ENCODE measurements around the gene ZSCAN2. TPM values are rescaled to one million over a fixed set of nuclear protein-coding genes. Genes with fewer than 3 reads are reported as not detected.
A peak's percentile ranks its signal among the peaks of the same experiment; 100 is the strongest.

ZSCAN2 gene
- total RNA-seq, 1 donor from 2014 or later = 7.0 TPM

GRCh38 chr15:84669726-84670125 lies 68.9 kb downstream of the ZSCAN2 start:
- Mint-ChIP-seq H3K27me3 (ENCODE audit: insufficient read depth) (no peaks in the 10 kb centered on the region), H3K4me3 (peak overlapping the region; percentile 8), H3K4me1 (ENCODE audit: low read depth) (peaks cover 44% of the 10 kb centered on the region), H3K9me3 (no peaks in the 10 kb centered on the region), H3K36me3 (ENCODE audit: low read depth) (peaks cover 43% of the 10 kb centered on the region), H3K27ac (peak overlapping the region; percentile 79)
- intact Hi-C loops (cut with micrococcal nuclease) = loop anchor here (1.0 to 5.0 kb wide), 6 partner anchors 11 to 92 kb away; partner anchors contain the start of genes NMB and SEC11A
- DNase-seq (ENCODE audit: low spot score) = no peak

GRCh38 chr15:84671211-84671610 lies 70.4 kb downstream of the ZSCAN2 start:
- Mint-ChIP-seq H3K36me3 (ENCODE audit: low read depth) (peaks cover 38% of the 10 kb centered on the region), H3K4me3 (no peak overlapping the region), H3K9me3 (no peaks in the 10 kb centered on the region), H3K27ac (peak overlapping the region; percentile 18), H3K27me3 (ENCODE audit: insufficient read depth) (no peaks in the 10 kb centered on the region), H3K4me1 (ENCODE audit: low read depth) (peaks cover 40% of the 10 kb centered on the region)
- DNase-seq (ENCODE audit: low spot score) = no peak
- intact Hi-C loops (cut with micrococcal nuclease) = no loop called here

Other genes with a start within 250 kb of the ZSCAN2 start
- gene WDR73, start 53.3 kb downstream of the ZSCAN2 start, total RNA-seq = 27.8 and 33.5 TPM in 2 replicates
- gene NMB, start 57.2 kb downstream of the ZSCAN2 start, total RNA-seq = 3.0 and 3.5 TPM in 2 replicates
- 97.3 and 105 TPM in 2 replicates for gene SEC11A, start 115.1 kb downstream of the ZSCAN2 start, total RNA-seq
- 29.9 and 30.9 TPM in 2 replicates for gene ZNF592, start 147.6 kb downstream of the ZSCAN2 start, total RNA-seq
- 0.10 and 0.66 TPM in 2 replicates for gene ALPK3, start 216.3 kb downstream of the ZSCAN2 start, total RNA-seq

All from activated T-helper 1 cell treated with anti-CD3 and anti-CD28 coated beads, Interleukin-12 subunit alpha, Interleukin-12 subunit beta, Interleukin-2, Interleukin-4 antibody, amounts not matched to agents 30 ng/mL and 10 ng/mL and 1 ng/mL, durations not matched to agents 14 hours and 24 hours and 36 hours (primary cell).